PC-3 (cell line): Measurements from ENCODE around the gene CCNY.

Source experiments
- EZH2 ChIP-seq: fragments of 300-600 bp; sonication (generic); IDR thresholded peaks from one replicate; pipeline ENCODE4 v1.6.1; 2017; ENCODE audit warnings: antibody characterized with exemption, mild to moderate bottlenecking, low read length; ENCODE audit not compliant: unreplicated experiment
- EZH2phosphoT487 ChIP-seq: fragments of 300-600 bp; sonication (generic); IDR thresholded peaks from 2 replicates; pipeline ENCODE4 v1.6.1; 2018; ENCODE audit warnings: mild to moderate bottlenecking, antibody characterized with exemption, low read length, borderline replicate concordance
- TF ChIP-seq, protein P1 (sequence below): fragments of 300-600 bp; sonication (generic); conservative IDR thresholded peaks from 2 replicates; pipeline ENCODE4 v1.5.1; 2017; ENCODE audit warnings: antibody characterized with exemption, low read depth, mild to moderate bottlenecking, low read length

DNA sequence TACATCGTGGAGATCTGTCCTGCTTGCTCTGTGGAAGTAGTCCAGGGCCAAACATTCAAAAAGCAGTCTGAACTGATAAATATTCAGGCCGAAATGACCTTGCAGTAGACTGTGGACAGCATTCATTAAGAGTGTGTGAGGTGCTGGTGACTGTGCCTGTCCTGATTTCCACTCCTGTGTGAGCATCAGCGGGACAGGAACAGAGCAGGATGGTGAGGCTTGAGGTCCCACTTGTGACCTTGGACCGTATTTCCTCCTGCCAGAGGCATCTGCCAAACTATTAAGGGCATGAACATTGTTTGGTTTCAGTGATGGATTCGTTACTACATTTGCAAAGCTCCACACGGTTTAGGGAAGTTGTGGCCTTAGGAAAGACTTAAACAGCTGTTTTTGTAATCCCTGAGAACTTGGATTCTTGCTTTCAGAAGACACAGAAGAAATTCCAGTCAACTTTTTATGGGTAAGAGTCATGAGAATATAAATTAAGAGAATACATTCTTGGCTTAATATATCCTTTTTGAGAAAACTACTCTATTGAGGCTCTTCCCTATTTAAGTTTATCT lies 32.8 kb downstream of the CCNY start:
- TF ChIP-seq, protein P1, sequence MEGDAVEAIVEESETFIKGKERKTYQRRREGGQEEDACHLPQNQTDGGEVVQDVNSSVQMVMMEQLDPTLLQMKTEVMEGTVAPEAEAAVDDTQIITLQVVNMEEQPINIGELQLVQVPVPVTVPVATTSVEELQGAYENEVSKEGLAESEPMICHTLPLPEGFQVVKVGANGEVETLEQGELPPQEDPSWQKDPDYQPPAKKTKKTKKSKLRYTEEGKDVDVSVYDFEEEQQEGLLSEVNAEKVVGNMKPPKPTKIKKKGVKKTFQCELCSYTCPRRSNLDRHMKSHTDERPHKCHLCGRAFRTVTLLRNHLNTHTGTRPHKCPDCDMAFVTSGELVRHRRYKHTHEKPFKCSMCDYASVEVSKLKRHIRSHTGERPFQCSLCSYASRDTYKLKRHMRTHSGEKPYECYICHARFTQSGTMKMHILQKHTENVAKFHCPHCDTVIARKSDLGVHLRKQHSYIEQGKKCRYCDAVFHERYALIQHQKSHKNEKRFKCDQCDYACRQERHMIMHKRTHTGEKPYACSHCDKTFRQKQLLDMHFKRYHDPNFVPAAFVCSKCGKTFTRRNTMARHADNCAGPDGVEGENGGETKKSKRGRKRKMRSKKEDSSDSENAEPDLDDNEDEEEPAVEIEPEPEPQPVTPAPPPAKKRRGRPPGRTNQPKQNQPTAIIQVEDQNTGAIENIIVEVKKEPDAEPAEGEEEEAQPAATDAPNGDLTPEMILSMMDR: no peak
- TF ChIP-seq EZH2phosphoT487 (no peak), EZH2 (no peak)
